ENCODE measurements around the gene CDRT4. TPM values are rescaled to one million over a fixed set of nuclear protein-coding genes. Genes with fewer than 3 reads are reported as not detected.
"Not testable (repeated sequence)": the region's sequence is repeated elsewhere in the genome, so short reads cannot be mapped to it uniquely, and the experiment has no call there.

The CDRT4 gene
- total and polyA plus RNA-seq, 2 donors (not counting 3 experiments of a cell fraction or from before 2014, with no cell fraction given), result 11.5 to 13.6 TPM

GRCh38 chr17:15507001-15507400 lies 39.6 kb upstream of the CDRT4 start:
- peaks cover 25% of the 10 kb centered on the region for H3K4me1 ChIP-seq (ENCODE audit: control insufficient read depth, extremely low read depth, insufficient read depth, low read length)
- intact Hi-C loops (cut with micrococcal nuclease), result no loop called here
- no peaks in the 10 kb centered on the region for H3K9me3 ChIP-seq (replicated peaks; ENCODE audit: control insufficient read depth, insufficient read depth, low read length)
- TF ChIP-seq POLR2A (IDR thresholded peaks at IDR 0.05; ENCODE audit: low read depth, low read length) (no peak), FOS (IDR thresholded peaks at IDR 0.05; ENCODE audit: borderline replicate concordance, insufficient read depth, low read length) (no peak), JUN (IDR thresholded peaks at IDR 0.05; ENCODE audit: borderline replicate concordance, insufficient read depth, insufficient read length, low read depth) (no peak)
- no peaks in the 10 kb centered on the region for H3K79me2 ChIP-seq (ENCODE audit: control insufficient read depth, insufficient read depth, low read length)
- dilution Hi-C loops (cut with MboI; ENCODE audit: extremely low pct_ligation_motif_present, low sequenced_read_pairs), result no loop called here
- no peaks in the 10 kb centered on the region for H3K27me3 ChIP-seq (ENCODE audit: control insufficient read depth in 2 of 2, insufficient read depth in 2 of 2, low read length in 2 of 2)
- no peak overlapping the region for H3K27ac ChIP-seq (ENCODE audit: insufficient read depth, low read depth, low read length)
- H3K9me1 ChIP-seq (replicated peaks; ENCODE audit: control insufficient read depth, extremely low read depth, insufficient read depth, low read length), result no peaks in the 10 kb centered on the region
- ChIA-PET CTCF (no interaction called here), POLR2A (no interaction called here)
- H3K9ac ChIP-seq (replicated peaks; ENCODE audit: extremely low read depth, insufficient read depth, low read length), result no peak overlapping the region
- H3K4me2 ChIP-seq (ENCODE audit: insufficient read depth, low read length), result no peak overlapping the region
- H3K36me3 ChIP-seq (ENCODE audit: control insufficient read depth in 2 of 2, extremely low read depth in 1 of 2, insufficient read depth in 2 of 2, low read length in 2 of 2), result no peaks in the 10 kb centered on the region
- no TSS peak for BruUV-seq (replicated peaks)
- no peak for DNase-seq (ENCODE audit: low read depth, low spot score)
- H4K20me1 ChIP-seq (replicated peaks; ENCODE audit: control insufficient read depth, extremely low read depth, insufficient read depth, low read length), result no peaks in the 10 kb centered on the region
- FAIRE-seq, result no peak
- H3K4me3 ChIP-seq (replicated peaks in 1 of 3; ENCODE audit: insufficient read depth in 1 of 3, low read depth in 1 of 3, low read length in 3 of 3), result no peak overlapping the region
- no peak overlapping the region for H2AFZ ChIP-seq (ENCODE audit: low read depth, low read length)

GRCh38 chr17:15505708-15506107 lies 38.3 kb upstream of the CDRT4 start:
- H3K4me2 ChIP-seq (ENCODE audit: insufficient read depth, low read length); H3K9ac ChIP-seq (replicated peaks; ENCODE audit: extremely low read depth, insufficient read depth, low read length); H3K9me3 ChIP-seq (replicated peaks; ENCODE audit: control insufficient read depth, insufficient read depth, low read length); H3K36me3 ChIP-seq (ENCODE audit: control insufficient read depth in 2 of 2, extremely low read depth in 1 of 2, insufficient read depth in 2 of 2, low read length in 2 of 2); dilution Hi-C loops (cut with MboI; ENCODE audit: extremely low pct_ligation_motif_present, low sequenced_read_pairs); H3K9me1 ChIP-seq (replicated peaks; ENCODE audit: control insufficient read depth, extremely low read depth, insufficient read depth, low read length); DNase-seq (ENCODE audit: low read depth, low spot score); POLR2A ChIA-PET; H4K20me1 ChIP-seq (replicated peaks; ENCODE audit: control insufficient read depth, extremely low read depth, insufficient read depth, low read length); H3K79me2 ChIP-seq (ENCODE audit: control insufficient read depth, insufficient read depth, low read length); H3K27me3 ChIP-seq (ENCODE audit: control insufficient read depth in 2 of 2, insufficient read depth in 2 of 2, low read length in 2 of 2); FAIRE-seq; CTCF ChIA-PET; H3K27ac ChIP-seq (ENCODE audit: insufficient read depth, low read depth, low read length); BruUV-seq (replicated peaks); H2AFZ ChIP-seq (ENCODE audit: low read depth, low read length); H3K4me3 ChIP-seq (replicated peaks in 1 of 3; ENCODE audit: insufficient read depth in 1 of 3, low read depth in 1 of 3, low read length in 3 of 3); intact Hi-C loops (cut with micrococcal nuclease): not testable (repeated sequence)
- H3K4me1 ChIP-seq (ENCODE audit: control insufficient read depth, extremely low read depth, insufficient read depth, low read length), result peaks cover 23% of the 10 kb centered on the region

All from endothelial cell of umbilical vein (primary cell).